Inflammatory macrophage treated with lipopolysaccharide for 1 hour (primary cell): Measurements from ENCODE around the gene DAZL.

Source experiments
- DNase-seq, 2 donors: peaks; one replicate each; pipeline ENCODE4 v3.0.0-alpha.2; 2020 to 2022

The DAZL gene

GRCh38 chr3:16589867-16590624 lies 15.2 kb downstream of the DAZL start:
- no peak for DNase-seq

DNA sequence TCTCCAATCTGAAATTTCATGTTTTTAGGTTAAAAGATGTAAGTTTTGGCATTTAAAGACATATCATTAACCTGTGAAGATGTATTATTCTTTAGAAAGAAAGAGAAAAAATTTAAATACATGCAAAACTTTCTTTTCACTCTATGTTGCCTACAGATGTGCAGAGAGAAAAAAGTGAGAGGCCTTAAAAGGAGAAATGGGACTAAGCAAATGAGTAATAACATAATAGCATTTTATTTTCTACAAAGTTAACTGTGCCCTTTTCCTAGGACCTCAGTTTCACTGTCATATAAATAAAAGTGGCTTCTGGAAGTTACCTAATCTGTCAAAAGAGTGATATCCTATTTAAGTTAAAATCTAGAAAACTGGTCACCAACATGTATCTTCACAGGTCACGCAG lies 16.1 kb downstream of the DAZL start:
- DNase-seq, result no peak

- no peak for DNase-seq
Observed at GRCh38 chr3:16587681-16588060, 17.6 kb downstream of the DAZL start.

DNA sequence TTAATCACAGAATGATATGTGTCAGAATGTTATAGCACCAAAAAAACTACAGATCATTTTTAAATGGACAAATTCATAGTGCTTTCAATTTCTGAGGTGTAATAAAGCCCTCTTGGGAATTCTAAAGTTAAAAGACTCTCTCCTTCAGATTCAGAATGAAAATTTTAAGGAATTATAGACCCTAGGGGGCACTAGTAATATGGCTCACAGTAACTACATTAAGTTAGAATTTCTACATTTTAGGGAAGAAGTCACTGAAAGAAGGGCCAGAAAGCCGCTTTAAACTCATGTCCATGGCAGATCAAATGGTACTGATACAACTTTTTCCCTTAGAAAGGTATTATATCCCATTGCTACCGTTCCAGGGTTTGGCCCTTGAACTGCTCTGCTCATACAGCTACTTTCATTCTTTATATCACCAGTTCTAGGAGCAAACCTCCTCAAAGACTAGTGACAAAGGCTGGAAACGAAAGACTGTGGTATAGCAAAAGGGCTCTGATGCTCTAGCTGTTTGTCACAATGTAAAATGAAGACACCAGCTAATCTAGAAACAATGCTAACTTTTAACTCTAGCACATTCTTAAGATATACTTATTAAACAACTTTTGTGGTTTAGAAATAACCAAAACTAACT lies 18.1 kb downstream of the DAZL start:
- DNase-seq, result no peak

- DNase-seq, result no peak
Observed at GRCh38 chr3:16584880-16585279, 20.3 kb downstream of the DAZL start.

DNA sequence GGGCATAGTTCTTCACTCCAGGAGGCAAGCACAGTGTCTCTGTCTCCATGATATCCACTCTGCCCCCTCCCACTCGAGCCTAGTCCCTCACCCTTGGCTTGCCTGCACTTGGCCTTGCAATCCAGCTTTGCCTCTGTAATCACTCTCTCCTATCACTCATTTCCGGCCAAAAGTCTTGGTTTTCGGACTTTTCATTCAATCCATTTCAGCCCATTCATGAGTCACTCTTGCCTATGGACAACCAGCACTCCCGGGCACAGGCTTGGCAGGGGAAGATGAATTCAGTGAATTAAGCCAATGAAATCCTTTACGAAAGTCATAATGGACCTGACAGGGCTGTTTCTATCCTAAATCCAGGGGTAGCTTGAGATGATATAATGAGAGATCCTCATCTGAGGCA lies 21.7 kb downstream of the DAZL start:
- DNase-seq, result no peak

GRCh38 chr3:16570113-16570512 lies 35.1 kb downstream of the DAZL start:
- DNase-seq, result no peak

DNA sequence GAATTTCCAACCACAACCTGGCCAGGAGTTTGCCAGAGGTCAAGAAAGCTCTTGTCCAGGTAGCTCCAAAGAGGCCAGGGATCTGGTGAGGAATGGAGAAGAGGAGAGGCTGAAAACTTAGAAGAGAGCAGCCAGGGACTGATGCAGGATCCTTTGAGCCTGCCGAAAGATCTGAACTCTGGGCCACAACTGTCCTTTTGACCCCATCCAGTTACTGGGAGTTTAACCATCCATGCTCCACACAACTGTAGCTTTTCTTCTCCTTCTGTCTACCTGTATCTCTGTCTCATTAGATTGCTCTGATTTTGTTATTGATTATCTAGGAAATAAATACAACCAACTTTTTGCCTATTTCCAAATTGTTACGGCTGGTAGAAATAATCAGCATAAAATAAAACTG lies 36.7 kb downstream of the DAZL start:
- no peak for DNase-seq

- no peak for DNase-seq
Observed at GRCh38 chr3:16568115-16568514, 37.1 kb downstream of the DAZL start.

DNA sequence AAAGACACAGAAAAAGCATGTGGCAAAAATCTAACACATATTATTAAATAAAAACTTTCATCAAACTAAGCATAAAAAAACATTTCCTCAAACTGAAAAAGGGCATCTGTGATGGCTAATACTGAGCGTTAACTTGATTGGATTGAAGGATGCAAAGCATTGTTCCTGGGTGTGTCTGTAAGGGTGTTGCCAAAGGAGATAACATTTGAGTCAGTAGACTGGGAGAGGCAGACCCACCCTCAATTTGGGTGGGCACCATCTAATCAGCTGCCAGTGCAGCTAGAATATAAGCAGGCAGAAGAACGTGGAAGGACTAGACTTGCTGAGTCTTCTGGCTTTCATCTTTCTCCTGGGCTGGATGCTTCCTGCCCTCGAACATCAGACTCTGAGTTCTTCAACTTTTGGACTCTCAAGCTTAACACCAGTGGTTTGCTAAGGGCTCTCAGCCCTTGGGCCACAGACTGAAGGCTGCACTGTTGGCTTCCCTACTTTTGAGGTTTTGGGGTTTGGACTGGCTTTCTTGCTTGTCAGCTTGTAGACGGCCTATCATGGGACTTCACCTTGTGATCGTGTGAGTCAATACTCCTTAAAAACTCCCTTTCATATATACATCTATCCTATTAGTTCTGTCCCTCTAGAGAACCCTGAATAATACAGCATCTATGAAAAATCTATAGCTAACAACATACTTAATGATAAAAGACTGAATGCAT lies 45.4 kb downstream of the DAZL start:
- peak in 1 of 2 donors; percentile 25 for DNase-seq

DNA sequence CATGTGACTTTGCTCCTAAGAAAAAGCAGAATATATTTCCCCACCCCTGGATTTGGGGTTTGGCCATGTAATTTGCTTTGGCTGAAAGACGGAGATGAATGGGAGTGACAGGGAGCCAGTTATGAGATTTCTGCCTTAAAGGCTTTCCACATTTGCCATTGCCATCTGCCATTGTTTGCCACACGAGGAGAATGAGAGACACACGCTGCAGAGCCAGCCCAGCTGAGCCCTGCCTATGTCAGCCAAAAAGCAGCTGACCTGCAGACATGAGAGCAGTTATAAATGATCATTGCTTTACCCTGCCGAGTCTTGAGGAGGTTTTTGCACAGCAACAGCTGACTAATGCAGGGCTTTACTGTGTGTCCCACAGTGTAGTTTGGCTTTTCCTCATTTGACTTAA lies 51.1 kb downstream of the DAZL start:
- no peak for DNase-seq

GRCh38 chr3:16552757-16553156 lies 52.5 kb downstream of the DAZL start:
- no peak for DNase-seq

DNA sequence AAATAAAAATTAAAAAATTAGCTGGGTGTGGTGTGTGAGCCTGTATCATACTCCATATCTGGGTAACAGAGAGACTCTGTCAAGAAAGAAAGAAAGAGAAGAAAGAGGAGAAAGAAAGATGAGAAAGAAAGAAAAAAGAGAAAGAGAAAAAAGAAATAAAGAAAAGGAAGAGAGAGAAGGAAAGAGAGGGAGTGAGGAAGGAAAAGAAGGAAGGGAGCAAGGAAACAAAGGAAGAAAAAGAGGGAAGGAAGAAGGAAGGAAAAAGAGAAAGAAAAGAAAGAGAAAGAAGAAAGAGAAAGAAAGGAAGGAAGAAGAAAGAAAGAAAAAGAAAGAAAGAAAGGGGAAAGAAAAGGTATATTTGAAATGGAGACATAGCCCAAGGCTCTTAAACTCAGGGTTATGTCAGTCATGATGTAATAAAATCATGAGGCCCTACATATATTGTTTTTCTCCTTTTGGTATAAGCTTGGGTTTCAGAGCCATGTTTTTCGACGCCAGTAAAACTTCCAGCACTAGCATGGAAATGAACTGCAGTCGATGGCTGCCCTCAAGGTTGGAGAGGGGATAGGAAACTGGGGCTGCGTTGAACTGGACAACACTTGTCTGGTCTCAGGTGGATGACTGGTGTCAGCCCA lies 53.8 kb downstream of the DAZL start:
- no peak for DNase-seq

DNA sequence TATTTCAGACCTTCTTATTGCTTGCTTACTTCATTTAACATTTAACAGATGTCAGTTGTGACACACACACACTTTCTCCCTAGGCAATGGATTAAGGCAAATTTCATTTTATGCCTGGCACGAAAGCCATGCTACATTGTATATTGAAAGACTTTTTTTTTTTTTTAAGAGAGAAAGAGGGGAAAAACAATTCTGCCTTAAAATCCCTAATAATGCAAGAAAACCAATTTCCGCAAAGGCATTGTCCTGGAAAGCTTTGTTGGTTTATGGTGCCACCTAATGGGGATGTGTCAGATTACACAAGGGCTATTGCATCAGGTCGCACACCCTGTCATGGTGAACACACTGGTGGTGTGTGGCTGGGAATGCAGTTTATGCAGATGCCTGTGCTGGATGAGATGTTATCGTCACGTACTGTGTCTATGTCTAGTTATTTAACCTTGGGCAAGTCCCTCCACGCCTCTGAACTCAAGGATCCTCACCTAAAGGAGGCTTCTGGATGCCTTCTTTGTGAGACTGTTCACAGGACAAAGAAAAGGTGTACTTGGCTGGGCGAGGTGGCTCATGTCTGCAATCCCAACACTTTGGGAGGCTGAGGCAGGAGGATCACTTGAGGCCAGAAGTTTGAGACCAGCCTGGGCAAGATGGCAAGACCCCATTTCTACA lies 54.4 kb downstream of the DAZL start:
- DNase-seq, result peak; percentile 80 to 97

GRCh38 chr3:16550305-16550675 lies 54.9 kb downstream of the DAZL start:
- no peak for DNase-seq

- DNase-seq, result no peak
Observed at GRCh38 chr3:16548721-16549120, 56.5 kb downstream of the DAZL start.

- no peak for DNase-seq
Observed at GRCh38 chr3:16547561-16548357, 57.5 kb downstream of the DAZL start.

DNA sequence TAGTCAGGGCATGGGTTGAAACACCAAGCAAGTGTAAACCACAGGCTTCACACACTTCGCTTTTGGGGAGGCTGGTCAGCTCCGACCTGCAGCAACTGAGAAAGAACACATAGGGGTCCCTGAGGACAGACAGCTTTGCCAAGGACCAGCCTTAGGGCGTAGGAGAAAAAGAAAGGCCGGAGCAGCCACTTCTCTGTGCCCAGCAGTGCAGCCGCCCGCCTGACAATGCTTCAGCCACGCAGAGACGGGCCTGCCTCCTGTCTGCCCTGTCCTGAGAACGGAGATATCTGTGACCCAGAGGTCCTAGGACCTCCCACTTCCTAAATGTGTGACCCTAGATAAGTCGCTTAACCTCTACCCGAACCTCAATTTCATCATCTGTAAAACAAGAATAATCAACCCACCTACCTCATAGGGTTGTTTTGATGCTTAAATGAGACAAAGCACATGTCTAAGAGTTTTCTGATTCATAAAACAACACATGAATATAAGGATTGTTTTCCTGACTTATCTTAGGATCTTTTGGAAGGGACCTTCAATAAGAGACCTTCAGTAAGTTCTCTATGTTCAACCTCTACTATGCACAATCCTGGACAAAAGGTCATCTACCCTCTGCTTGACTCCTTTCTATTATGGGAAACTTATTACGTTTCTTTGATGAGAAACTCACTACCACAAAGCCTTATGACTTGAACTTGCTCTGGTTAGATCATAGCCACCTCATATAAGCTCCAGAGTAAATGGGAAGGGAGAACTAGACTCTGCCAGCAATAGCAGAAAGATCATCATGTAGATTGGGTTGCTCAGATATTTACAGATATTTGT lies 58.8 kb downstream of the DAZL start:
- DNase-seq, result peak in 1 of 2 donors; percentile 59

- no peak for DNase-seq
Observed at GRCh38 chr3:16545413-16546185, 59.6 kb downstream of the DAZL start.

DNA sequence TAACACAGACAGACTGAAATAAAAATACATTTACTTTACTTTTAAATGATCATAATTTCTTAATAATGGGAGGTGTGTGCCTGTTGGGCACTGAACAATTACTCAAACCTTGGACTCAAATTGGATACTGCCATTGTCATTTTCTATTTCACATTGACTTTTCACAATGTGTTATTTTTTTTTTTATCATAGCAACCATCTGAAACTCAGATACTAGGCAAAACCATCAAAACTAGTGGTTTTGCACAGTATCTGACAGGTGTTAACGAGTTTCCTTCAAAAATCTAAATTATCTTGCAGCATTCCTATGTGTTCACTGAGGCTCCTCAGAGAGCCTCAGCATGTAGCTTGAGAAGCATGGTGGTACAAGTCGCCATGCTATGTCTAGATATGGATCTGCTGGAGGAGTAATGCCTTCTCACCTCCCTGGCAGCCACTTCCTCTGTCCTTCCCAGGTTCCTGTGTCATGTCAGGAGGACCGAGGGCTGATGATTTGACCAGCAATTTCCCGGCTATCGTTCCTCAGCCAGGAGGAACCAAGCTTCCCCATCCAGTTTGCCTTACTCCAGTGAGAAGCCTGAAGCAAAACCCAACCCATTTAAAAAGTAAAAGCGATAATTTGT lies 61.9 kb downstream of the DAZL start:
- no peak for DNase-seq
